ENCODE measurements around the gene MAT2B. TPM values are rescaled to one million over a fixed set of nuclear protein-coding genes. Genes with fewer than 3 reads are reported as not detected.
"Not testable (repeated sequence)": the region's sequence is repeated elsewhere in the genome, so short reads cannot be mapped to it uniquely, and the experiment has no call there.

Gene MAT2B
- total RNA-seq, 2 experiments from 2014 or later = 89.0 to 103 TPM

DNA sequence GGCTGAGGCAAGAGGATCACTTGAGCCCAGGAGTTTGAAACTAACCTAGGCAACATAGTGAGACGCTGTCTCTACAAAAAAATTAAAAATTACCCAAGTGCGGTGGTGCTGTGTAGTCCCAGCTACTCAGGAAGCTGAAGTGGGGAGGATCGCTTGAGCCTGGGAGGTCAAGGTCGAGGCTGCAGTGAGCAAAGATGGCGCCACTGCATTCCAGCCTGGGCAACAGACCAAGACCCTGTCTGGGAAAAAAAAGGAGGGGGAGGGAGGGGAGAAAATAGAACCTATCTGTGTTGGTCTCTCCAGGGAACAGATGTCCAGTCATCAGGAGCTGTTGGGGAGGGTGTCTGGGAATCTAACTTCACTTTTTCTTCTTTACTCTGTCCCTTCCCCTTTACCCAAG lies 24.3 kb downstream of the MAT2B start:
- CTCF ChIA-PET = no interaction called here
- DNase-seq = no peak
- no peak overlapping the region for H3K27ac Mint-ChIP-seq
- H3K27me3 Mint-ChIP-seq = peaks cover 6% of the 10 kb centered on the region
- peaks cover 5% of the 10 kb centered on the region for H3K9me3 Mint-ChIP-seq (ENCODE audit: low read depth)
- no peak overlapping the region for H3K4me3 Mint-ChIP-seq
- ATAC-seq = no peak
- H3K4me1 Mint-ChIP-seq = peaks cover 3% of the 10 kb centered on the region
- POLR2A ChIA-PET = no interaction called here
- intact Hi-C loops (cut with DNase I, micrococcal nuclease) = no loop called here
- H3K36me3 Mint-ChIP-seq (ENCODE audit: low read depth) = peaks cover 1% of the 10 kb centered on the region

DNA sequence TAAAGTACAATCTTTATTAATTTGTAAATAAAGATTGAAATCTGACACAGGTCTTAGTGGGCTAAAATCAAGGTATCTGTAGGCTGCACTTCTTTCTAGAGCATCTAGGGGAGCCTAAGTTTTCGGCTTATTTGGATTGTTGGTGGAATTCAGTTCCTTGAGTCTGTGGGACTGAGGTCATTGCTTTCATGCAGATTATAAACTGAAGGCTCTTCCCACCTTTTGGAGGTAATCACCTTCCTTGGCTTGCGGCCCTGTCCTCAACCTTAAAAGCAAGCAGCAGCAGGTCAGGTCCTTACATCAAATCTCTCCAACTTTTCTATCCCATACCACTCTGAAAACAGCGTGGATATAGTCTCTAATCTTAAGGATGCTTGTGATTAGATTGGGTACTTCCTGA lies 25.9 kb downstream of the MAT2B start:
- no peaks in the 10 kb centered on the region for H3K4me1 Mint-ChIP-seq

DNA sequence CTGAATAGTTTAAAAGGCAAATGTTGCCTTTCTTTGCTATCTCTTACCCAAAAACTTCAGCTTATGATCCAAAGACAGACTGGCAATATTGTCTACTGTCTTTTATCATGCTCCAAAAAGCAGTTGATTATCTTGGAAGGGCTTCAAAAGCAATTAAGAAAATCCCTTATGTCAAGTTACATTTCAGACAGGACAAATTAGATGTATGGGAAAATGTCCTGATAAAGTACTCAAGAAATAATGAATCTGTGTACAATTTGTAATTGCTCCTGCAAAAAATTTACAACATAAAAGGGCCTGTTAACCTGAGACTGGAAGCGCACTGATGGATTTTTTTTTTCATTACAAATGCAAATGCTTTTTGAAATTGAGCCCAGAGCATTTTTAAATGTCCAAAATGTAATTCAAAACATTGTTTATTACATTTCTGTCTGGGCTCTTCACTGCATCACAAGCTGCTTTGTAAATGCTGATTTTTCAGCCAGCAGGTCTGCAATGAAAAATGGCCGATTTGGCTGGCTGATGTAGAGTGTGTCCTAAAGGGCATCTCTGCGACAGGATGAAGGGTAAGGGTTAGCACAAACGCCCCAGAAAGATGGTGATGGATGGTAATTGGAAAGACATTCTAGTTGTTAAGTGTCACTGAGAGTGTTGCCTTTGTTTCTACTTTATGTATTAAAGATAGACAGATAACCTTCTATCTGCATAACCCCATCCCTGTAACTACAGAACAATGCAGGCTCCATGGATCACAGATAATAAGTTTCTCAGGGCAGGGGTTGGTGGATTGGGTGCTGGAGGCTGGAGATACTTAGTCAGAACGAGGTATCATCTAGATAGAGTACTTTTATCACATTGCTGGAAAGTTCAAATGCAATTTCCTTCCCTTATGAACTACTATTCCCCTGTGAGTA lies 27.0 kb downstream of the MAT2B start:
- H3K9me3 Mint-ChIP-seq (ENCODE audit: low read depth) = no peaks in the 10 kb centered on the region
- no peaks in the 10 kb centered on the region for H3K4me1 Mint-ChIP-seq
- ChIA-PET POLR2A (no interaction called here), CTCF (interaction anchor here (1.0 to 1.6 kb wide), 2 partner anchors 15 to 30 kb away, joined by 3 to 4 read pairs; no protein-coding TSS in a partner anchor)
- intact Hi-C loops (cut with DNase I, micrococcal nuclease) = no loop called here
- no peaks in the 10 kb centered on the region for H3K36me3 Mint-ChIP-seq (ENCODE audit: low read depth)
- DNase-seq (no peak), ATAC-seq (no peak)
- H3K27me3 Mint-ChIP-seq = peaks cover 12% of the 10 kb centered on the region
- H3K4me3 Mint-ChIP-seq = no peak overlapping the region
- H3K27ac Mint-ChIP-seq = no peak overlapping the region

More for the DNA sequence above, 25.9 kb downstream of the MAT2B start:
- Mint-ChIP-seq H3K27ac (no peak overlapping the region), H3K27me3 (peaks cover 7% of the 10 kb centered on the region), H3K36me3 (ENCODE audit: low read depth) (no peaks in the 10 kb centered on the region), H3K4me3 (no peak overlapping the region), H3K9me3 (ENCODE audit: low read depth) (no peaks in the 10 kb centered on the region)
- POLR2A ChIA-PET = no interaction called here
- intact Hi-C loops (cut with DNase I, micrococcal nuclease) = no loop called here
- CTCF ChIA-PET = no interaction called here
- no peak for DNase-seq
- no peak for ATAC-seq

DNA sequence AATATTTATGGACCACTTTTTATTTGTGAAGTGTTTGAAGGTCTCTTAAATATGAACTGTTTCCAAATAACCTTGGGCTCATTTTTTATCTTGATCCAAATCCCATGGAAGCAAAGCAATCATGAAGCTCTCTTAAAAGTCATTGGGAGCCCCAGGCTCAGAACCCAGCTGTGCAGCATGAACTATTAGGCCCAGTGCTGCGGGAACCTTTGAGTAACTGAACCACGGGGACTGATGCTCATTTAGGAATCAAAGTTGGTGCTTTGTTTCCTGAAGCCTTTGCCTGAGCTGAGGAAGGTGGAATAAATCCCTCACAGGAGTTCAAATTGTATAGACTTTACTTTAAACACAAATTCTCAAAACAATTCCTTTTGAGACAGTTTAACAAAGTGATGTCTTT lies 27.8 kb downstream of the MAT2B start:
- Mint-ChIP-seq H3K4me1 (no peaks in the 10 kb centered on the region), H3K4me3 (no peak overlapping the region), H3K27me3 (peaks cover 12% of the 10 kb centered on the region), H3K36me3 (ENCODE audit: low read depth) (no peaks in the 10 kb centered on the region), H3K9me3 (ENCODE audit: low read depth) (no peaks in the 10 kb centered on the region), H3K27ac (no peak overlapping the region)
- CTCF ChIA-PET = interaction anchor here (0.6 to 1.6 kb wide), 4 partner anchors 16 to 680 kb away, joined by 3 to 4 read pairs (median 4); no protein-coding TSS in a partner anchor
- POLR2A ChIA-PET = interaction anchor here (0.6 kb wide), 1 partner anchor 316 kb away, joined by 4 read pairs; no protein-coding TSS in a partner anchor
- DNase-seq = no peak
- no peak for ATAC-seq
- intact Hi-C loops (cut with DNase I, micrococcal nuclease) = no loop called here

DNA sequence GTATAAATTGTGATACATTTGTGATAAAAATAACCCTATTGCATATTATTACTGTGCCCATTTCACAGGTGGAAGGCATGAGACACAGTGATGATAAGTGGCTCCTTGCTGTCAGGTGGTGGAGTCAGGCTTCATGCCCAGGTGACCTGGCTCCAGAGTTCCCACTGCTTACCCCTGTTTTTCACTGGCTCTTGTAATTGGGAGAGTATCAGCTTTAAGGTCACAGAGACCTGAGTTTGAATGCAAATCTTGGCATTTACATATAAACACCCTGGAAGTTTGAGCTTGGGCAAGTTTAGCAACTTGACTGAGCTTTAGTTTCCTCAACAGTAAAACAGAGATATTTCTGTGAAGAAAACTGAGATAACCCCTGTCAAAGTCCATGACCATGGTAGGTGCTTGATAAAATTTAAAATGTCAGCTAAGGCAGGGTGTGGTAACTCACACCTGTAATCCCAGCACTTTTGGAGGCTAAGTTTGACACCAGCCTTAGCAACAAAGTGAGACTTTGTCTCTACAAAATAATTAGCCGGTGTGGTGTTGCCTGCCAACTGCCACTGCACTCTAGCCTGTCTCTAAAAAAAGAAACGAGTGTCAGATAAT lies 29.2 kb downstream of the MAT2B start:
- Mint-ChIP-seq H3K4me1 (no peaks in the 10 kb centered on the region), H3K36me3 (ENCODE audit: low read depth) (no peaks in the 10 kb centered on the region), H3K27me3 (peaks cover 14% of the 10 kb centered on the region), H3K9me3 (ENCODE audit: low read depth) (no peaks in the 10 kb centered on the region), H3K4me3 (no peak overlapping the region), H3K27ac (no peak overlapping the region)
- CTCF ChIA-PET = interaction anchor here (1.2 to 1.6 kb wide), 2 partner anchors 30 to 126 kb away, joined by 3 to 5 read pairs; no protein-coding TSS in a partner anchor
- POLR2A ChIA-PET = no interaction called here
- no peak for DNase-seq
- ATAC-seq = no peak
- intact Hi-C loops (cut with DNase I, micrococcal nuclease) = no loop called here

DNA sequence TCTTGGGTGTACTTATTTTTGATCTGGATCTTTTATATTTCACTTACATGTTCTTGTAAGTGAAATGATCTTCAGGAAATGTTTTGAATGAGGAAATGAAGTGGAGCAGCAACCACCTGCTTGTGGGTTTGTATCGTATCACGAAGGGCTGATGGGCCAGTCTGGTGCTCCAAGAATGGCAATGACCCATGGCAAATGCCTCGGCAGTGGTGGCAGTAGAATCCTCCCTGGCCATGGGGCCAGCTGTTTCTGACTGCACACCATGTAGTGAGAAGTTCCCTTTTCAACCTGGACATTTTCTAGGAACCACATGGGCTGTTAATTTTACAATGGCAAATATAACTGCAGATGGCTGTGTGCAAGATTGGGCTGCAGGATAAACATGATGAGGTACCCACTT lies 29.9 kb downstream of the MAT2B start:
- ChIA-PET CTCF (interaction anchor here (1.2 to 1.6 kb wide), 2 partner anchors 29 to 127 kb away, joined by 3 to 5 read pairs; no protein-coding TSS in a partner anchor), POLR2A (no interaction called here)
- H3K27ac Mint-ChIP-seq = no peak overlapping the region
- H3K4me1 Mint-ChIP-seq = no peaks in the 10 kb centered on the region
- intact Hi-C loops (cut with DNase I, micrococcal nuclease) = no loop called here
- peaks cover 14% of the 10 kb centered on the region for H3K27me3 Mint-ChIP-seq
- no peaks in the 10 kb centered on the region for H3K36me3 Mint-ChIP-seq (ENCODE audit: low read depth)
- H3K9me3 Mint-ChIP-seq (ENCODE audit: low read depth) = no peaks in the 10 kb centered on the region
- H3K4me3 Mint-ChIP-seq = no peak overlapping the region
- ATAC-seq = no peak
- no peak for DNase-seq

DNA sequence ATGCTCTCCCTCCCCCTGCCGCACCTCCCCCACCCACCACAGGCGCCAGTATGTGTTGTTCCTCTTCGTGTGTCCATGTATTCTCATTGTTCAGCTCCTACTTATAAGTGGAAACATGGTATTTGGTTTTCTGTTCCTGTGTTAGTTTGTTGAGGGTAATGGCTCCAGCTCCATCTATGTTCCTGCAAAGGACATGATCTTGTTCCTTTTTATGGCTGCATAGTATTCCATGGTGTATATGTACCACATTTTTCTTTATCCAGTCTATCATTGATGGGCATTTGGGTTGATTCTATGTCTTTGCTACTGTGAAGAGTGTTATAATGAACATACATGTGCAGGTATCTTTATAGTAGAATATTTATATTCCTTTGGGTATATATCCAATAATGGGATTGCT lies 31.0 kb downstream of the MAT2B start:
- POLR2A ChIA-PET; ATAC-seq; CTCF ChIA-PET; H3K27ac Mint-ChIP-seq; intact Hi-C loops (cut with DNase I, micrococcal nuclease); H3K9me3 Mint-ChIP-seq (ENCODE audit: low read depth); H3K4me1 Mint-ChIP-seq; H3K4me3 Mint-ChIP-seq; H3K36me3 Mint-ChIP-seq (ENCODE audit: low read depth); DNase-seq: not testable (repeated sequence)
- H3K27me3 Mint-ChIP-seq = peaks cover 18% of the 10 kb centered on the region

DNA sequence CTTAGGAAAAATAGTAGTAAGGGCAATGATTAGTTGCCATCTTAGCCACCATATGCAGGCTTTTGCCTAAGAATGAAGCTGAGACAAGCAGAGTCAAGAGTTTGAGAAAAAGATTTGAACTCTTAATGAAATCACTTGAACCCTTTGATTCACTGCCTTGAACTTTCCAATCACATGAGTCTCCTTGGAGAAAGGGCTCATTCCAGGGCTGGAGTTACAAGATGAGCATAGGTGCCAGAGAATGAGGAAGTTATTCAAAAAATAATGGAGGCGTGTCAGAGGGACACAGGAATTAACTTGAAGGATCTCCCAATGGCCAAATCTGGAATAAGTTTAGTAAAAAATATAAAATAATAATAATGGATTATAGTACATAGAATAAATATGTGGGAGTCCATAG lies 35.3 kb downstream of the MAT2B start:
- POLR2A ChIA-PET = no interaction called here
- H3K4me1 Mint-ChIP-seq = no peaks in the 10 kb centered on the region
- no peaks in the 10 kb centered on the region for H3K9me3 Mint-ChIP-seq (ENCODE audit: low read depth)
- CTCF ChIA-PET = no interaction called here
- DNase-seq (no peak), ATAC-seq (no peak)
- no peak overlapping the region for H3K4me3 Mint-ChIP-seq
- intact Hi-C loops (cut with DNase I, micrococcal nuclease) = no loop called here
- H3K36me3 Mint-ChIP-seq (ENCODE audit: low read depth) = no peaks in the 10 kb centered on the region
- peaks cover 14% of the 10 kb centered on the region for H3K27me3 Mint-ChIP-seq
- no peak overlapping the region for H3K27ac Mint-ChIP-seq

DNA sequence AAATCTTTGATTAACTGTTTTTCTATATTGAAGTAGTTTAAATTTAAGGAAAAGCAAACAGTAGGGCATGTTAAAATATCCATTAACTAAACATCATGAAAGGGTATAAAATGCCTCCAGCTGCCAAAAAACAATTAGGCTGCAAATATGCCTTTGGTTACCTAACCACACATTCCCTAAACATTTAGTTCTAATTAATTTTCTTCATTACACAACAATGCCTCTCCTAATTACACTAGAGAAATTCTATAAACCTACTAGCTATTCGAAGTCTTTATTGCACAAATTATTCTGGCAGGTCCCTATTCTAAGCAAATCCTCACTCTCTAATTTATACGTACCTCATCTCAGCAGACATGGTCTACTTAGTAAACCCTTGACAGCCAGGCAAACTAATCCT lies 37.4 kb downstream of the MAT2B start:
- POLR2A ChIA-PET = no interaction called here
- DNase-seq (no peak), ATAC-seq (no peak)
- Mint-ChIP-seq H3K4me3 (no peak overlapping the region), H3K36me3 (ENCODE audit: low read depth) (no peaks in the 10 kb centered on the region), H3K27ac (no peak overlapping the region), H3K4me1 (no peaks in the 10 kb centered on the region), H3K9me3 (ENCODE audit: low read depth) (no peaks in the 10 kb centered on the region), H3K27me3 (peaks cover 8% of the 10 kb centered on the region)
- CTCF ChIA-PET = interaction anchor here (0.6 to 1.0 kb wide), 2 partner anchors 18 to 702 kb away, joined by 3 read pairs; no protein-coding TSS in a partner anchor
- intact Hi-C loops (cut with DNase I, micrococcal nuclease) = no loop called here

DNA sequence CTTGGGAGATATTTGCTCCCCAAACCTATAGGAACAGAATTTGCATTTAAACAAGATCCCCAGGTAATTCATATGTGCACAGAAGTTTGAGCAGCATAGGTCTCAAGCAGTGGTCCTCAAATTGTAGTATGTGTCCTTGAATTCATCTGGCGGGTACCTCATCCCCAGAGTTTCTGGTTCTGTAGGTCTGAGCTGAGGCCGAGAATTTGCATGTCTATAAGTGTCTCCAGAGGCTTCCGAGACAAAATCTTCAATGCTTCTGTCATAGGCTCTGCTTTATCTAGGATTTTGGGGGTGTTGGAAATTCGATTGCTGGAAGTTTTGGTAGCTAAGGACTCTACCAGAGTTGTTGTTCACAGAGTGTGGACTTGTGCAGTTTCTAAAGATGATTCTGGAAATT lies 38.6 kb downstream of the MAT2B start:
- intact Hi-C loops (cut with DNase I, micrococcal nuclease) = no loop called here
- ATAC-seq (no peak), DNase-seq (no peak)
- Mint-ChIP-seq H3K4me1 (no peaks in the 10 kb centered on the region), H3K27me3 (peaks cover 8% of the 10 kb centered on the region), H3K4me3 (no peak overlapping the region), H3K36me3 (ENCODE audit: low read depth) (no peaks in the 10 kb centered on the region), H3K27ac (no peak overlapping the region), H3K9me3 (ENCODE audit: low read depth) (no peaks in the 10 kb centered on the region)
- POLR2A ChIA-PET = no interaction called here
- CTCF ChIA-PET = interaction anchor here (1.0 kb wide), 1 partner anchor 17 kb away, joined by 3 read pairs; no protein-coding TSS in a partner anchor

DNA sequence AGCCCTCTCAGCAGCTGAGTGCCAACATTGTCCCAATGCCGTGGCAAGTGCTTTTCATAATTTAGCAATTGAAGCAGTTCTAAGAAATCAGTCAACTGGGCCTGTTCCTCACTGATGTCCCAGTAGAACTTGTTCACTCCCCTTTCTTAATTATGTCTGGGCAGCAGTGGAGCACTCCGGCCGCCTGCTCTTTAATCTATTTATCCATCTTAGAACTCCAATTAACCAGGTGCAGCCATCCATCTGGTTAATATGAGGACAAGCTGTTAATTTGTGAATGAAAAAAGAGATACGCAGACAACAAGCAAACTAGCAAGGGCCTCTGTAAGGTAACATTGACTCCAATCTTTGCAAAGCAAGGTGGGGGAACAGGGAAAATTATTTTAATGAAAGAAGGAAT lies 39.4 kb downstream of the MAT2B start:
- Mint-ChIP-seq H3K27me3 (peaks cover 6% of the 10 kb centered on the region), H3K4me3 (no peak overlapping the region), H3K36me3 (ENCODE audit: low read depth) (no peaks in the 10 kb centered on the region), H3K9me3 (ENCODE audit: low read depth) (no peaks in the 10 kb centered on the region), H3K27ac (no peak overlapping the region), H3K4me1 (no peaks in the 10 kb centered on the region)
- intact Hi-C loops (cut with DNase I, micrococcal nuclease) = no loop called here
- CTCF ChIA-PET = no interaction called here
- no peak for ATAC-seq
- DNase-seq = no peak
- POLR2A ChIA-PET = no interaction called here

DNA sequence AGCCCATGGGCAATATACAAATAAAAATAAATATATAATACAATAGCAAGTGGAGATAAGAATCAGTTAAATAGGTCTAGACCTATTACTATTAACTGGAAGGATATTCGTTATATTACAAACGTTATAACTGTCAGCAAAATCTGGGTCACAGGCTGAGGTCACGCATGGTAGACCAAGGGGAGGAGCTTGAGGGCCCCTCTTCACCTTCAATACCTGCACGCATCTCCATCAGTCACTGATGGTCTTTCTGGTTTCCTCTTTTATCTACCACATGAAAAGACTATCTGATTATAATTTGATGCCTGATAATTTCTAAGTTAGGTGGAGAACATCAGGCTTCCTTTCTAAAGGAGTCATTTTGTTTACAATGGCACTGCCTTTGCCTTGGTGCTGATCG lies 43.2 kb downstream of the MAT2B start:
- Mint-ChIP-seq H3K27me3 (peaks cover 5% of the 10 kb centered on the region), H3K36me3 (ENCODE audit: low read depth) (no peaks in the 10 kb centered on the region), H3K4me1 (no peaks in the 10 kb centered on the region), H3K4me3 (no peak overlapping the region), H3K9me3 (ENCODE audit: low read depth) (no peaks in the 10 kb centered on the region), H3K27ac (no peak overlapping the region)
- ChIA-PET POLR2A (no interaction called here), CTCF (interaction anchor here (1.4 kb wide), 1 partner anchor 15 kb away, joined by 4 read pairs; no protein-coding TSS in a partner anchor)
- DNase-seq = no peak
- ATAC-seq = no peak
- intact Hi-C loops (cut with DNase I, micrococcal nuclease) = no loop called here

All from activated CD4-positive, alpha-beta T cell treated with anti-CD3 and anti-CD28 coated beads for 36 hours (primary cell).